Measurements from ENCODE around the gene GAN.

Gene GAN

DNA sequence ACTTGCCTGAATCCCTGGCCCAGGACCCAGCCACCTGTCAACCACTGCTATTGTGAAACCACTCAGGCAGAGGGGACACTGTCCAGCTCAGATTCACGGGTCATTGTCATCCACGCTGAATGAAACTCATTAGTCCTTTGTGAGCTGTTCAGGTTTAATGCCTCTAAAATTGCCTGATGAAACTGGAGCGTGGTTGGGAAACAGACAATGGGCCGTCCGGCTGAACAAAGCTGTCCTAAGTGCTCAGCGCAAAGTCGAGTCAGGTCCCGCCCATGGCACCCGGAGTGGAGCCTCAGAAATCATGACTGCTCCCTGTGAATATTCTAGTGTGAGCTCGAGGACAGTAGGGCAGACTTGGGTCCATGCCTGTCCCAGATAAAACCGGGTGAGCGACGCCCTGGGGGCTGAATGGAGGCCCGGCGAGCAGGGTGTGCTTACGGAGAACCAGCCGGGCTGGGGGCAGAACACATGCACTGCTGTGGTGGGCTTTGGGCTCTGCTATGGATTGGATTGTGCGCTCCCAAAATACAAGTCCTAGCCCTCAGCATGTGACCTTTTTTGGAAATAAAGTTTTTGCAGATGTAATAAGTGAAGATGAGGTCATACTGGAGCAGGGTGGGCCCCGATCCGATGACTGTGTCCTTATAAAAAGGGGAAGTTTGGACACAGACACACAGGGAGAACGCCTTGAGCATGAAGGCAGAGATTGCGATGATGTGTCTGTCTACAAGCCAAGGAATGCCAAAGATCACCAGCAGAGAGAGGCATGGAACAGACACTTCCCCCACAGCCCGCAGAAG lies 117.0 kb downstream of the GAN start:
- DNase-seq (ENCODE audit: low read depth) = no peak

DNA sequence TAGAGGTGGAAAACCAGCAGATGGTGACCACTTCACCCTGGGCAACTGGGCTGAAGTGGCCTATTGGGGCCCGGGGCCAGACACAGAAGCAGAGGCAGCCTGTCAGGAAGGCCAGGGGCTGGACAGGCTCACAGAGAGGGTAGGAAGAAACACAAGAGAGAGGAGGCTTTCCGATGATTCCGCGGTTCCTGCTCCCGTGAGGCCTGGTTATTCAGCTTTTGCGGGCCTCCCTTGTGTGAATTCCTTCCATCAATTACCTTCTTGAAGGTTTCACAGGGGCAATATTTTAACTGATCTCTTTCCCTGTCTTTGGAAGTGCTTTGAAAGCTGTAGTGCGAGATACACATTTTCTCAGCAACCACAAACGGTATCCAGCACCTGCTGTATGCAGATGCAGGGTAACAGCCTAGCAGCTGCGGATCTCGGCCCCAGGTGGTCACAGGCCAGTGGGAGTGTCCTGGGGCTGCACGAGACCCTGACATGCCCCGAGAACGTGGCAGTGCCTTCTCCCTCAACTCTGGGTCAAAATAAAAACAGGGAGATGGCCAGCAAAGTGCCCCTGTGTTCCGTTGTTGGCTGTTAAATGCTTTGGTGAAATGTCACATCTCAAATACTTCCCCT lies 118.3 kb downstream of the GAN start:
- no peak for DNase-seq (ENCODE audit: low read depth)

DNA sequence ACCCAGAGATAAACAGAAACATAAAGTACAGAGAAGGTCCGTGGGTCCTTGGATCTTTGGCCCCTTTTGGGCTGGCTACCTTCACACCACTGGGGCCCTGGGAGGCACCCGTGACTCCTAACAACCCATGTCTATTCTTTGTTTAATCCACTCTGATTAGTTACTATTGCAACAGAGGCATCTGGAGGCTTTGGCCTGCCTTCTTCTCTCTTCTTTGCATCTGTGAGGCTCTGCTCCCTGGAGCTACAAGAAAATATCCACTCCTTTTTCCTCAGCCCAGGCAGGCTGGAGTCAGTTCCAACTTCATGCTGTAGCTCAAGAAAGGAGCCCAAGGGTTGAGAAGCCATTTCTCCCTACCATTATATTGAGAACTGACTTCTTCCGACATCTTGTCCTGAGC lies 120.3 kb downstream of the GAN start:
- DNase-seq (ENCODE audit: low read depth) = no peak

DNA sequence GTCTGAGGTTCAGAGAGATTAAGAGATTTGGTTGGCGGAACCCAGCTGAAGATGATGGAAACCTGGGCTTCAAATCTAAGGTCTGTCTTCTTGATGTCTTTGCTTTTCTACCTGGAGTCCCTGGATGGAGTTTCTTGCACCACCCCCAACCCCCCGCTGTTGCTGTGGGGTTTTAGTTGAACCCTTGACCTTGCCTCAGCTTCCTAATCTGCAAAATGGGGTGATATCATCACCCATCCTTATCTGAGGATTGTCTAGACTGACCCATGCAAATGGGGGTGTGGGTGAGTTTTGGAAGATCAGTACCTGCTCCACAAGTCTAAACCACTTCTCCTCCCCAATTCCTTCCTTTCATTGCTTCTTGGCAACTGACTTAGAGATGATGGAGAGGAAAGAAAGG lies 120.8 kb downstream of the GAN start:
- DNase-seq (ENCODE audit: low read depth) = no peak

DNA sequence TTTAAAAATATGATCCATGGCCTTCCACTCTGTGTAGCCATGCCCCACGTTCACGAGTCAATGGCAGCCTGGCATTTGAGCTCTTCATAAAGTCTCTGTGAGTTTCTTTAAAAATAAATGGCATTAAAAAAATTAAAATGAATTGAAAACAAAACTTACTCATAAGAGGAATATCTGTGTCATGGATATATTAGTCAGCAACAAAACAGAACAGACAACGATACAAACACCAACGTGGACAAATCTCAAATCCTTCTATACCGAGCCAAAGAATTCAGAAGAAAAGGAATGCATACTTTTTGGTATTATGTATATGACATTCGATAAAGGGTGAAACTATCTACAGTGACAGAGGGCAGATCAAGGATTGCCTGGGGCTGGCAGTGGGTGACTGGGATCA lies 121.6 kb downstream of the GAN start:
- DNase-seq (ENCODE audit: low read depth) = no peak

DNA sequence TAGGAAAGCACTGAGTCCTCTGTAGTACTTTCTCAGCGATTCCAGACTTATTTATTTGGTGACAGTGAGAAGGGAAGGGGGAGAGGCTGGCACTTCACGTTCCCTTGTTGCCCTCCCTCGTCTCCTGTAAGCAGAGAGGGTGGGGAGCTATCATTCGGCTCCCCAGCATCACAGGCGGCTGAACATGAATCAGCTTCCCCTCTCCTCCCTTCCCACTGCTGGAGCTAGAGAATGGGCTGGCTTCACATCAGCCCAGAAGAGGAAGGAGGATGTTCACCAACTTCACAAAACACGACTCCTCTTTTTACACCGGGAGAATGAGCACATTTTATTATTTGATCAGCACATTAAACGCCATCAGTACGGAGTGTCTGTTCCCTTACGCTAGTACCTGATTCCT lies 123.1 kb downstream of the GAN start:
- no peak for DNase-seq (ENCODE audit: low read depth)
